ENCODE measurements around the gene GDF9.
"Not testable (repeated sequence)": the region's sequence is repeated elsewhere in the genome, so short reads cannot be mapped to it uniquely, and the experiment has no call there.

The GDF9 gene

GRCh38 chr5:132867046-132867451 lies 780 bp upstream of the GDF9 start:
- POLR2A ChIA-PET = interaction anchor here (0.9 kb wide), 2 partner anchors 41 to 400 kb away, joined by 3 read pairs; no protein-coding TSS in a partner anchor
- CTCF ChIA-PET = interaction anchor here (0.9 to 6.6 kb wide), 9 partner anchors 10 to 365 kb away, joined by 3 to 34 read pairs (median 7); partner anchors contain the start of gene SHROOM1
- Histone ChIP-seq H3K27me3 (replicated peaks in 2 of 5; ENCODE audit: control insufficient read depth in 4 of 5, insufficient read depth in 5 of 5, low read length in 4 of 5) (no peaks in the 10 kb centered on the region), H3K27ac (ENCODE audit: insufficient read depth in 1 of 2, low read depth in 1 of 2, low read length in 2 of 2, poor library complexity in 1 of 2, severe bottlenecking in 2 of 2) (peak overlapping the region; percentile 75 to 91), H3K36me3 (ENCODE audit: control insufficient read depth in 4 of 4, insufficient read depth in 4 of 4, low read length in 3 of 4) (peaks cover 4 to 37% (median 16%) of the 10 kb centered on the region in 4 experiments), H3K4me1 (ENCODE audit: control extremely low read depth in 1 of 4, control insufficient read depth in 4 of 4, insufficient read depth in 4 of 4, low read length in 3 of 4) (peaks cover 5 to 20% (median 17%) of the 10 kb centered on the region in 4 experiments), H3K4me3 (ENCODE audit: control insufficient read depth in 1 of 7, extremely low read depth in 1 of 7, insufficient read depth in 4 of 7, low read depth in 2 of 7, low read length in 6 of 7) (peak overlapping the region; percentile 64 to 95 (median 86)), H3K9me3 (ENCODE audit: control extremely low read depth in 1 of 5, control insufficient read depth in 4 of 5, insufficient read depth in 2 of 5, low read depth in 1 of 5, low read length in 4 of 5) (no peaks in the 10 kb centered on the region)
- WGBS (ENCODE audit: insufficient coverage) = 15% methylated on average over 7 of the region's 13 CpGs
- DNase-seq = no peak

DNA sequence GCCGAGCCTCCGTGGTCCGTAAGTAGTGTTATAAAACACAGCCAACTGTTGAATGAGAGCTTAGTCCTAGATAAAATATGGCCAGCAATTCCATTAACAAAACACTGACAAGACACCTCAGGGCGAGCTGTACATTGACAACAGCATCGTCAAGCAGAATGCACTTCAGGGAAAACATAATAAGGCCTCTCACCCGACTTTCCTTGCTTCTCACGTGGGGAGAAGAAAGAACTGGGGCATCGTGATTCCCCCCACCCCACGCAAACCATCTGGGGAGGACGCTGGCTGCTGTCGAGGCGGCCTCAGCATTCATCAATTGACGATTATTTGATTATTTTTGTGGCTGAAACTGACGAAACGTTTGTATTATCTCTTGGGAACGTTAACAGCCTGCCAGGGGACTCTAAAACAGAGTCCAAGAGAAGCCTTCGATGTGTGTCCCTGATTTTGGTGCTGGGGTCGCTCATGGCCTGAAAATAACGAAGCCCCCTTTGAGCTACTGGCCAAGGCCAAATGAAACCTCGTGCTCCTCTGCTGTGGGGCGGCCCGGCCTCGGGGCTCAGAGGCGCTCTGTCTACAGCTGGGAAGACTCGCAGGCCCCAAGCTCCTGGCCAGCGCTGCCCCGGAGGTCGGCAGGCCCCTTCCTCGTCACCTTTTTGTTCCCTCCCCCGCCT lies 464 bp downstream of the GDF9 start:
- peak overlapping the region; percentile 64 to 95 (median 86) for H3K4me3 ChIP-seq (ENCODE audit: control insufficient read depth in 1 of 7, extremely low read depth in 1 of 7, insufficient read depth in 4 of 7, low read depth in 2 of 7, low read length in 6 of 7)
- DNase-seq = no peak
- no peaks in the 10 kb centered on the region for H3K27me3 ChIP-seq (replicated peaks in 2 of 5; ENCODE audit: control insufficient read depth in 4 of 5, insufficient read depth in 5 of 5, low read length in 4 of 5)
- H3K27ac ChIP-seq (ENCODE audit: insufficient read depth in 1 of 2, low read depth in 1 of 2, low read length in 2 of 2, poor library complexity in 1 of 2, severe bottlenecking in 2 of 2) = peak overlapping the region; percentile 75 to 91
- no peaks in the 10 kb centered on the region for H3K9me3 ChIP-seq (ENCODE audit: control extremely low read depth in 1 of 5, control insufficient read depth in 4 of 5, insufficient read depth in 2 of 5, low read depth in 1 of 5, low read length in 4 of 5)
- H3K36me3 ChIP-seq (ENCODE audit: control insufficient read depth in 4 of 4, insufficient read depth in 4 of 4, low read length in 3 of 4) = peaks cover 4 to 26% (median 13%) of the 10 kb centered on the region in 4 experiments
- ChIA-PET CTCF (interaction anchor here (0.7 to 6.6 kb wide), 11 partner anchors 9 to 364 kb away, joined by 3 to 34 read pairs (median 3); partner anchors contain the start of gene SHROOM1), POLR2A (interaction anchor here (0.5 to 0.9 kb wide), 2 partner anchors 40 to 534 kb away, joined by 3 to 4 read pairs; no protein-coding TSS in a partner anchor)
- whole genome bisulfite sequencing (ENCODE audit: insufficient coverage) = 45% methylated on average over 30 of the region's 30 CpGs
- peaks cover 5 to 20% (median 17%) of the 10 kb centered on the region in 4 experiments for H3K4me1 ChIP-seq (ENCODE audit: control extremely low read depth in 1 of 4, control insufficient read depth in 4 of 4, insufficient read depth in 4 of 4, low read length in 3 of 4)

DNA sequence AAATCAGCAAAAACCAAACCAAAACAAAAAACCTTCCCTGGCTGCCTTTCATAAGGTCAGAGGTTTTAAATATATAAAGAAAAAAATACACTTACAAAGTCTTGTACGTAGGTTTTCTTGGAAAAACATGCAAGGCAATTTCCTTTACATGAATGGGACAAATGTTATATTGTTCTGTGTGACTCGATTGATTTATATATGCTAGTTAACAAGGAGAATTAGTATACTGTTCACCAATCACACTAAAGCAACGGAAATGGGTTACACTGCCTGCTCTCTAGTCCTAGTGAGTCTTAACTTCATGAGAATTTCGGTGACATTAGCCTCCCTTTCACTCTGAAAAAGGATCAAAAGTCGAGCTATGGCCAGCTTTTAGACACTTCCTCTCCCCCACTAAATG lies 5.5 kb downstream of the GDF9 start:
- DNase-seq = no peak
- Histone ChIP-seq H3K4me1 (ENCODE audit: control extremely low read depth in 1 of 4, control insufficient read depth in 4 of 4, insufficient read depth in 4 of 4, low read length in 3 of 4) (peaks cover 0 to 4% (median 4%) of the 10 kb centered on the region in 4 experiments), H3K4me3 (ENCODE audit: control insufficient read depth in 1 of 7, extremely low read depth in 1 of 7, insufficient read depth in 4 of 7, low read depth in 2 of 7, low read length in 6 of 7) (no peak overlapping the region), H3K36me3 (ENCODE audit: control insufficient read depth in 4 of 4, insufficient read depth in 4 of 4, low read length in 3 of 4) (no peaks in the 10 kb centered on the region), H3K27me3 (replicated peaks in 2 of 5; ENCODE audit: control insufficient read depth in 4 of 5, insufficient read depth in 5 of 5, low read length in 4 of 5) (no peaks in the 10 kb centered on the region), H3K9me3 (ENCODE audit: control extremely low read depth in 1 of 5, control insufficient read depth in 4 of 5, insufficient read depth in 2 of 5, low read depth in 1 of 5, low read length in 4 of 5) (no peaks in the 10 kb centered on the region), H3K27ac (ENCODE audit: insufficient read depth in 1 of 2, low read depth in 1 of 2, low read length in 2 of 2, poor library complexity in 1 of 2, severe bottlenecking in 2 of 2) (no peak overlapping the region)
- ChIA-PET POLR2A (interaction anchor here (0.6 to 0.7 kb wide), 2 partner anchors 21 to 995 kb away, joined by 3 read pairs; no protein-coding TSS in a partner anchor), CTCF (interaction anchor here (1.0 to 1.7 kb wide), 5 partner anchors 10 to 113 kb away, joined by 3 to 4 read pairs (median 3); partner anchors contain the start of gene CCNI2)
- WGBS (ENCODE audit: insufficient coverage) = 93% methylated on average over 3 of the region's 5 CpGs

- CTCF ChIA-PET = interaction anchor here (1.4 to 1.5 kb wide), 3 partner anchors 10 to 25 kb away, joined by 3 to 4 read pairs (median 4); no protein-coding TSS in a partner anchor
Measured at GRCh38 chr5:132859889-132860437, 6.3 kb downstream of the GDF9 start.

DNA sequence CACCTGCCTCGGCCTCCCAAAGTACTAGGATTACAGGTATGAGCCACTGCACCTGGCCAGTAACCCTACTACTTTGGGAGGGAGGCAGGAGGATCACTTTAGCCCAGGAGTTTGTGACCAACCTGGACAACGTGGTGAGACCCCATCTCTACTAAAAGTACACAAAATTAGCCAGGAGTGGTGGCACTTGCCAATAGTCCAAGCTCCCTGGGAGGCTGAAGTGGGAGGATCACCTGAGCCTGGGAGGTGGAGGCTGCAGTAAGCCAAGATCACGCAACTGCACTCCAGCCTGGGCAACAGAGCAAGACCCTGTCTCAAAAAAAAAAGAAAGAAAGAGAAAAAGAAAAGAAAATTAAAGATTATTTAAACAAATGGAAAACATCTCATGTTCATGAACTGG lies 10.3 kb downstream of the GDF9 start:
- 100% methylated on average over 1 of the region's 3 CpGs for WGBS (ENCODE audit: insufficient coverage)
- Histone ChIP-seq H3K9me3 (ENCODE audit: control extremely low read depth in 1 of 5, control insufficient read depth in 4 of 5, insufficient read depth in 2 of 5, low read depth in 1 of 5, low read length in 4 of 5) (no peaks in the 10 kb centered on the region), H3K27ac (ENCODE audit: insufficient read depth in 1 of 2, low read depth in 1 of 2, low read length in 2 of 2, poor library complexity in 1 of 2, severe bottlenecking in 2 of 2) (no peak overlapping the region), H3K4me1 (ENCODE audit: control extremely low read depth in 1 of 4, control insufficient read depth in 4 of 4, insufficient read depth in 4 of 4, low read length in 3 of 4) (peaks cover 0 to 2% (median 0%) of the 10 kb centered on the region in 4 experiments), H3K36me3 (ENCODE audit: control insufficient read depth in 4 of 4, insufficient read depth in 4 of 4, low read length in 3 of 4) (no peaks in the 10 kb centered on the region), H3K27me3 (replicated peaks in 2 of 5; ENCODE audit: control insufficient read depth in 4 of 5, insufficient read depth in 5 of 5, low read length in 4 of 5) (no peaks in the 10 kb centered on the region), H3K4me3 (ENCODE audit: control insufficient read depth in 1 of 7, extremely low read depth in 1 of 7, insufficient read depth in 4 of 7, low read depth in 2 of 7, low read length in 6 of 7) (no peak overlapping the region)
- ChIA-PET POLR2A (no interaction called here), CTCF (interaction anchor here (1.4 to 4.8 kb wide), 3 partner anchors 9 to 25 kb away, joined by 3 to 34 read pairs (median 10); partner anchors contain the start of genes GDF9, SHROOM1 and UQCRQ)
- no peak for DNase-seq

More at GRCh38 chr5:132859889-132860437, 6.3 kb downstream of the GDF9 start:
- no CpG with 5 or more reads among the region's 2 CpGs for WGBS (ENCODE audit: insufficient coverage)
- DNase-seq = no peak
- Histone ChIP-seq H3K36me3 (ENCODE audit: control insufficient read depth in 4 of 4, insufficient read depth in 4 of 4, low read length in 3 of 4) (no peaks in the 10 kb centered on the region), H3K9me3 (ENCODE audit: control extremely low read depth in 1 of 5, control insufficient read depth in 4 of 5, insufficient read depth in 2 of 5, low read depth in 1 of 5, low read length in 4 of 5) (no peaks in the 10 kb centered on the region), H3K4me1 (ENCODE audit: control extremely low read depth in 1 of 4, control insufficient read depth in 4 of 4, insufficient read depth in 4 of 4, low read length in 3 of 4) (no peaks in the 10 kb centered on the region), H3K27ac (ENCODE audit: insufficient read depth in 1 of 2, low read depth in 1 of 2, low read length in 2 of 2, poor library complexity in 1 of 2, severe bottlenecking in 2 of 2) (no peak overlapping the region), H3K27me3 (replicated peaks in 2 of 5; ENCODE audit: control insufficient read depth in 4 of 5, insufficient read depth in 5 of 5, low read length in 4 of 5) (no peaks in the 10 kb centered on the region), H3K4me3 (ENCODE audit: control insufficient read depth in 1 of 7, extremely low read depth in 1 of 7, insufficient read depth in 4 of 7, low read depth in 2 of 7, low read length in 6 of 7) (no peak overlapping the region)
- POLR2A ChIA-PET = interaction anchor here (0.6 to 0.7 kb wide), 2 partner anchors 22 to 996 kb away, joined by 3 read pairs; no protein-coding TSS in a partner anchor

DNA sequence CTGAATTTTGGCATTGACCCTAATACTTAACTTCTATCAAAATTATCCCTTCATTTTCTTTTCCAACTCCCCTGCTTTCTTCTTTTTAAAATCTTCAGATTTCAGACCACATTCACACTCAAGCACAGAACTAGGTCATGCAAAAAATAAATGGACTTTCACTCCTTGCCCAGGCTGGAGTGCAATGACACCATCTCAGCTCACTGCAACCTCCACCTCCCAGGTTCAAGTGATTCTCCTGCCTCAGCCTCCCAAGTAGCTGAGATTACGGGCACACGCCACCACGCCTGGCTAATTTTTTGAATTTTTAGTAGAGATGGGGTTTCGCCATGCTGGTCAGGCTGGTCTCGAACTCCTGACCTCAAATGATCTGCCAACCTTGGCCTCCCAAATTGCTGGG lies 11.3 kb downstream of the GDF9 start:
- H3K4me3 ChIP-seq (ENCODE audit: control insufficient read depth in 1 of 7, extremely low read depth in 1 of 7, insufficient read depth in 4 of 7, low read depth in 2 of 7, low read length in 6 of 7); H3K9me3 ChIP-seq (ENCODE audit: control extremely low read depth in 1 of 5, control insufficient read depth in 4 of 5, insufficient read depth in 2 of 5, low read depth in 1 of 5, low read length in 4 of 5); POLR2A ChIA-PET; DNase-seq; H3K4me1 ChIP-seq (ENCODE audit: control extremely low read depth in 1 of 4, control insufficient read depth in 4 of 4, insufficient read depth in 4 of 4, low read length in 3 of 4); H3K36me3 ChIP-seq (ENCODE audit: control insufficient read depth in 4 of 4, insufficient read depth in 4 of 4, low read length in 3 of 4); H3K27me3 ChIP-seq (replicated peaks in 2 of 5; ENCODE audit: control insufficient read depth in 4 of 5, insufficient read depth in 5 of 5, low read length in 4 of 5); H3K27ac ChIP-seq (ENCODE audit: insufficient read depth in 1 of 2, low read depth in 1 of 2, low read length in 2 of 2, poor library complexity in 1 of 2, severe bottlenecking in 2 of 2): not testable (repeated sequence)
- CTCF ChIA-PET = interaction anchor here (1.5 to 4.8 kb wide), 3 partner anchors 9 to 19 kb away, joined by 6 to 34 read pairs (median 10); partner anchors contain the start of genes GDF9 and UQCRQ
- WGBS (ENCODE audit: insufficient coverage) = 100% methylated on average over 4 of the region's 5 CpGs

Measured in common myeloid progenitor, CD34-positive (primary cell).